ENCODE results near the gene MAP6.

MAP6 gene

GRCh38 chr11:75553182-75553581 is 115.7 kb downstream of the MAP6 start:
- DNase-seq (no peak), ATAC-seq (replicated peaks) (no peak)
- no peaks in the 10 kb centered on the region for H3K4me1 Mint-ChIP-seq (ENCODE audit: low read depth in 2 of 2)
- H3K36me3 Mint-ChIP-seq (ENCODE audit: insufficient read depth): no peaks in the 10 kb centered on the region
- no peak overlapping the region for H3K27ac Mint-ChIP-seq
- peaks cover 0 to 13% of the 10 kb centered on the region in 2 donors for H3K27me3 Mint-ChIP-seq
- no peaks in the 10 kb centered on the region for H3K9me3 Mint-ChIP-seq
- no peak overlapping the region for H3K4me3 Mint-ChIP-seq

GRCh38 chr11:75549370-75549958 is 119.4 kb downstream of the MAP6 start:
- Mint-ChIP-seq H3K27ac (peak overlapping the region; percentile 4 to 64), H3K27me3 (peaks cover 0 to 20% of the 10 kb centered on the region in 2 donors), H3K4me3 (no peak overlapping the region), H3K9me3 (no peaks in the 10 kb centered on the region), H3K36me3 (ENCODE audit: insufficient read depth) (no peaks in the 10 kb centered on the region), H3K4me1 (ENCODE audit: low read depth in 2 of 2) (peaks cover 0 to 3% of the 10 kb centered on the region in 2 donors)
- no peak for DNase-seq
- no peak for ATAC-seq (replicated peaks)

GRCh38 chr11:75548595-75549272 is 120.1 kb downstream of the MAP6 start:
- no peak for DNase-seq
- Mint-ChIP-seq H3K27me3 (peaks cover 0 to 19% of the 10 kb centered on the region in 2 donors), H3K4me3 (no peak overlapping the region), H3K36me3 (ENCODE audit: insufficient read depth) (no peaks in the 10 kb centered on the region), H3K27ac (peak overlapping the region; percentile 4 to 64), H3K9me3 (no peaks in the 10 kb centered on the region), H3K4me1 (ENCODE audit: low read depth in 2 of 2) (peaks cover 0 to 3% of the 10 kb centered on the region in 2 donors)
- no peak for ATAC-seq (replicated peaks)

- H3K27ac Mint-ChIP-seq: peak overlapping the region; percentile 45 to 55
- no peaks in the 10 kb centered on the region for H3K36me3 Mint-ChIP-seq (ENCODE audit: insufficient read depth)
- H3K4me3 Mint-ChIP-seq: no peak overlapping the region
- peaks cover 0 to 3% of the 10 kb centered on the region in 2 donors for H3K4me1 Mint-ChIP-seq (ENCODE audit: low read depth in 2 of 2)
- DNase-seq (peak in 1 of 3 experiments; percentile 23), ATAC-seq (replicated peaks) (peak; percentile 43)
- no peaks in the 10 kb centered on the region for H3K9me3 Mint-ChIP-seq
- peaks cover 0 to 19% of the 10 kb centered on the region in 2 donors for H3K27me3 Mint-ChIP-seq
Measured at GRCh38 chr11:75547617-75548058, 121.2 kb downstream of the MAP6 start.

GRCh38 chr11:75547177-75547576 is 121.7 kb downstream of the MAP6 start:
- Mint-ChIP-seq H3K9me3 (no peaks in the 10 kb centered on the region), H3K4me3 (no peak overlapping the region), H3K27me3 (peaks cover 0 to 19% of the 10 kb centered on the region in 2 donors), H3K27ac (peak overlapping the region in 1 of 2 donors; percentile 55), H3K36me3 (ENCODE audit: insufficient read depth) (no peaks in the 10 kb centered on the region), H3K4me1 (ENCODE audit: low read depth in 2 of 2) (peaks cover 0 to 3% of the 10 kb centered on the region in 2 donors)
- no peak for ATAC-seq (replicated peaks)
- DNase-seq: no peak

- H3K27ac Mint-ChIP-seq: no peak overlapping the region
Measured at GRCh38 chr11:75543806-75544205, 125.0 kb downstream of the MAP6 start.

GRCh38 chr11:75542088-75542438 is 126.8 kb downstream of the MAP6 start:
- ATAC-seq (replicated peaks): no peak
- Mint-ChIP-seq H3K36me3 (ENCODE audit: insufficient read depth) (no peaks in the 10 kb centered on the region), H3K9me3 (no peaks in the 10 kb centered on the region), H3K4me1 (ENCODE audit: low read depth in 2 of 2) (peaks cover 16% of the 10 kb centered on the region in 2 donors), H3K4me3 (no peak overlapping the region), H3K27me3 (peaks cover 0 to 10% of the 10 kb centered on the region in 2 donors), H3K27ac (peak overlapping the region in 1 of 2 donors; percentile 64)
- DNase-seq: no peak

More at GRCh38 chr11:75543806-75544205, 125.0 kb downstream of the MAP6 start:
- H3K36me3 Mint-ChIP-seq (ENCODE audit: insufficient read depth): no peaks in the 10 kb centered on the region
- peaks cover 0 to 3% of the 10 kb centered on the region in 2 donors for H3K4me1 Mint-ChIP-seq (ENCODE audit: low read depth in 2 of 2)
- no peak for ATAC-seq (replicated peaks)
- no peak for DNase-seq
- H3K27me3 Mint-ChIP-seq: peaks cover 0 to 19% of the 10 kb centered on the region in 2 donors
- no peaks in the 10 kb centered on the region for H3K9me3 Mint-ChIP-seq
- no peak overlapping the region for H3K4me3 Mint-ChIP-seq

GRCh38 chr11:75541193-75542087 is 127.4 kb downstream of the MAP6 start:
- Mint-ChIP-seq H3K36me3 (ENCODE audit: insufficient read depth) (peaks cover under 1% of the 10 kb centered on the region), H3K4me3 (no peak overlapping the region), H3K9me3 (no peaks in the 10 kb centered on the region), H3K27me3 (peaks cover 0 to 7% of the 10 kb centered on the region in 2 donors), H3K27ac (no peak overlapping the region), H3K4me1 (ENCODE audit: low read depth in 2 of 2) (peaks cover 22 to 23% of the 10 kb centered on the region in 2 donors)
- no peak for DNase-seq
- no peak for ATAC-seq (replicated peaks)

GRCh38 chr11:75539459-75540334 is 129.1 kb downstream of the MAP6 start:
- peaks cover 29 to 32% of the 10 kb centered on the region in 2 donors for H3K4me1 Mint-ChIP-seq (ENCODE audit: low read depth in 2 of 2)
- peak overlapping the region; percentile 9 to 85 for H3K27ac Mint-ChIP-seq
- no peak overlapping the region for H3K4me3 Mint-ChIP-seq
- no peaks in the 10 kb centered on the region for H3K27me3 Mint-ChIP-seq
- H3K36me3 Mint-ChIP-seq (ENCODE audit: insufficient read depth): peaks cover 2% of the 10 kb centered on the region
- ATAC-seq (replicated peaks) (no peak), DNase-seq (no peak)
- H3K9me3 Mint-ChIP-seq: no peaks in the 10 kb centered on the region

- H3K36me3 Mint-ChIP-seq (ENCODE audit: insufficient read depth): peaks cover 2% of the 10 kb centered on the region
- peaks cover 31 to 32% of the 10 kb centered on the region in 2 donors for H3K4me1 Mint-ChIP-seq (ENCODE audit: low read depth in 2 of 2)
- ATAC-seq (replicated peaks) (no peak), DNase-seq (no peak)
- no peaks in the 10 kb centered on the region for H3K27me3 Mint-ChIP-seq
- H3K9me3 Mint-ChIP-seq: no peaks in the 10 kb centered on the region
- peak overlapping the region; percentile 16 to 85 for H3K27ac Mint-ChIP-seq
- peak overlapping the region in 1 of 2 donors; percentile 74 for H3K4me3 Mint-ChIP-seq
Measured at GRCh38 chr11:75538150-75538942, 130.5 kb downstream of the MAP6 start.

GRCh38 chr11:75537740-75538139 is 131.1 kb downstream of the MAP6 start:
- Mint-ChIP-seq H3K4me1 (ENCODE audit: low read depth in 2 of 2) (peaks cover 31 to 32% of the 10 kb centered on the region in 2 donors), H3K27ac (peak overlapping the region; percentile 16 to 85), H3K4me3 (peak overlapping the region; percentile 41 to 74), H3K9me3 (no peaks in the 10 kb centered on the region), H3K27me3 (no peaks in the 10 kb centered on the region), H3K36me3 (ENCODE audit: insufficient read depth) (peaks cover 2% of the 10 kb centered on the region)
- DNase-seq (no peak), ATAC-seq (replicated peaks) (peak; percentile 4)
